Measurements from ENCODE around the gene CFAP54. TPM values are rescaled to one million over a fixed set of nuclear protein-coding genes. Genes with fewer than 3 reads are reported as not detected.
"Not testable (repeated sequence)": the region's sequence is repeated elsewhere in the genome, so short reads cannot be mapped to it uniquely, and the experiment has no call there.

CFAP54 gene
- total RNA-seq, 6 experiments from 2014 or later = 0.40 to 0.66 (median 0.56) TPM

GRCh38 chr12:96456265-96456974 lies 33.0 kb upstream of the CFAP54 start:
- peaks cover 13% of the 10 kb centered on the region for H3K9me3 Mint-ChIP-seq
- DNase-seq = no peak
- TF ChIP-seq CTCF (IDR thresholded peaks at IDR 0.05) = no peak
- no peak overlapping the region for H3K4me3 Mint-ChIP-seq
- H3K27me3 Mint-ChIP-seq (ENCODE audit: insufficient read depth) = no peaks in the 10 kb centered on the region
- H3K36me3 Mint-ChIP-seq (ENCODE audit: low read depth) = 0 out of 2 replicates have a peak, but pooled peaks cover 9% of the 10 kb centered on the region
- no peak overlapping the region for H3K27ac Mint-ChIP-seq
- H3K4me1 Mint-ChIP-seq (ENCODE audit: low read depth) = peaks cover 20% of the 10 kb centered on the region

GRCh38 chr12:96457191-96457930 lies 32.0 kb upstream of the CFAP54 start:
- DNase-seq = no peak
- Mint-ChIP-seq H3K27me3 (ENCODE audit: insufficient read depth) (no peaks in the 10 kb centered on the region), H3K4me1 (ENCODE audit: low read depth) (peaks cover 17% of the 10 kb centered on the region), H3K36me3 (ENCODE audit: low read depth) (0 out of 2 replicates have a peak, but pooled peaks cover 5% of the 10 kb centered on the region), H3K4me3 (no peak overlapping the region), H3K27ac (no peak overlapping the region), H3K9me3 (peaks cover 4% of the 10 kb centered on the region)
- TF ChIP-seq CTCF (IDR thresholded peaks at IDR 0.05) = no peak

- not testable (repeated sequence) for H3K4me3 Mint-ChIP-seq; H3K36me3 Mint-ChIP-seq (ENCODE audit: low read depth); H3K27me3 Mint-ChIP-seq (ENCODE audit: insufficient read depth); H3K27ac Mint-ChIP-seq; H3K9me3 Mint-ChIP-seq; DNase-seq; H3K4me1 Mint-ChIP-seq (ENCODE audit: low read depth)
Measured at GRCh38 chr12:96459281-96459680, 30.1 kb upstream of the CFAP54 start.

- Mint-ChIP-seq H3K4me1 (ENCODE audit: low read depth) (peaks cover 19% of the 10 kb centered on the region), H3K27ac (no peak overlapping the region), H3K4me3 (no peak overlapping the region), H3K36me3 (ENCODE audit: low read depth) (no peaks in the 10 kb centered on the region), H3K27me3 (ENCODE audit: insufficient read depth) (no peaks in the 10 kb centered on the region; the same call in 1 of the 2 replicates), H3K9me3 (no peaks in the 10 kb centered on the region)
- no peak for TF ChIP-seq CTCF (IDR thresholded peaks at IDR 0.05)
- no peak for DNase-seq
Measured at GRCh38 chr12:96462571-96463280, 26.7 kb upstream of the CFAP54 start.

- no peak for TF ChIP-seq CTCF (IDR thresholded peaks at IDR 0.05)
- H3K9me3 Mint-ChIP-seq = peaks cover 5% of the 10 kb centered on the region; the same call in 1 of the 2 replicates
- no peaks in the 10 kb centered on the region; the same call in 1 of the 2 replicates for H3K27me3 Mint-ChIP-seq (ENCODE audit: insufficient read depth)
- no peak for DNase-seq
- H3K27ac Mint-ChIP-seq = no peak overlapping the region
- peaks cover 12% of the 10 kb centered on the region for H3K36me3 Mint-ChIP-seq (ENCODE audit: low read depth)
- H3K4me1 Mint-ChIP-seq (ENCODE audit: low read depth) = peaks cover 25% of the 10 kb centered on the region
- H3K4me3 Mint-ChIP-seq = no peak overlapping the region
Measured at GRCh38 chr12:96465896-96466295, 23.5 kb upstream of the CFAP54 start.
